Naive thymus-derived CD4-positive, alpha-beta T cell (primary cell): ENCODE results near the gene LAMA3. TPM values are rescaled to one million over a fixed set of nuclear protein-coding genes. Genes with fewer than 3 reads are reported as not detected.

Source experiments
- ATAC-seq: fragments of 150-1000 bp; cut with Tn5 transposase; 2 replicates; pipeline ENCODE4 v1.10.0; 2021; ENCODE audit warnings: mild to moderate bottlenecking, moderate library complexity
- CTCF ChIA-PET: fragments of 350-600 bp; sonication (Branson Sonifier 250); formaldehyde crosslinking; loops from one replicate; lab custom pipeline; 2021; ENCODE audit warnings: antibody characterized with exemption; lab: Charles Lee
- POLR2A ChIA-PET: fragments of 350-600 bp; sonication (Branson Sonifier 250); formaldehyde crosslinking; loops from one replicate; lab custom pipeline; 2021; ENCODE audit warnings: antibody characterized with exemption, inconsistent platforms; lab: Charles Lee
- DNase-seq, 9 donors: peaks; one replicate each; pipeline versions ENCODE4 v3.0.0 to v3.0.0-alpha.2; 2020 to 2022; ENCODE audit warnings: mixed read lengths in 1 of 9
- H3K27ac ChIP-seq: one replicate; pipeline ENCODE4 v1.7.0; 2013; ENCODE audit warnings: mild to moderate bottlenecking, low read depth, low read length, moderate library complexity
- H3K27me3 ChIP-seq, 2 donors: one replicate each; pipeline ENCODE4 v1.7.0; 2013; ENCODE audit warnings: low read length in 2 of 2, mild to moderate bottlenecking in 2 of 2, moderate library complexity in 2 of 2; ENCODE audit not compliant: control insufficient read depth in 2 of 2, insufficient read depth in 2 of 2
- H3K36me3 ChIP-seq, 3 experiments: 1 replicate in 2 of 3; 2 replicates in 1 of 3; pipeline ENCODE4 v1.7.0; 2013; ENCODE audit warnings: low read length in 3 of 3, mild to moderate bottlenecking in 3 of 3, moderate library complexity in 1 of 3; ENCODE audit not compliant: insufficient read depth in 3 of 3, control insufficient read depth in 2 of 3
- H3K4me1 ChIP-seq, 2 donors: one replicate each; pipeline ENCODE4 v1.7.0; 2013; ENCODE audit warnings: low read length in 2 of 2, mild to moderate bottlenecking in 2 of 2, moderate library complexity in 1 of 2; ENCODE audit not compliant: control insufficient read depth in 2 of 2, insufficient read depth in 2 of 2
- H3K4me3 ChIP-seq: 2 replicates; pipeline ENCODE4 v1.7.0; 2013; ENCODE audit warnings: mild to moderate bottlenecking, low read length
- H3K9me3 ChIP-seq, 3 experiments: 1 replicate in 2 of 3; 2 replicates in 1 of 3; pipeline ENCODE4 v1.7.0; 2013; ENCODE audit warnings: low read length in 3 of 3; ENCODE audit not compliant: control insufficient read depth in 2 of 3
- H3K27ac Mint-ChIP-seq, 9 donors: one replicate each; pipeline ENCODE4 v1.8.0; 2020 to 2022; ENCODE audit warnings: mixed read lengths in 9 of 9, mild to moderate bottlenecking in 8 of 9, moderate library complexity in 5 of 9, inconsistent platforms in 2 of 9
- H3K27me3 Mint-ChIP-seq, 5 donors: one replicate each; pipeline ENCODE4 v1.8.0; 2021 to 2022; ENCODE audit warnings: mixed read lengths in 5 of 5, mild to moderate bottlenecking in 1 of 5
- H3K36me3 Mint-ChIP-seq, 5 donors: one replicate each; pipeline ENCODE4 v1.8.0; 2020 to 2022; ENCODE audit warnings: mixed read lengths in 5 of 5, mild to moderate bottlenecking in 3 of 5, inconsistent platforms in 1 of 5
- H3K4me1 Mint-ChIP-seq, 7 donors: one replicate each; pipeline ENCODE4 v1.8.0; 2020 to 2022; ENCODE audit warnings: mixed read lengths in 7 of 7, mild to moderate bottlenecking in 3 of 7, inconsistent platforms in 1 of 7
- H3K4me3 Mint-ChIP-seq, 10 donors: one replicate each; pipeline ENCODE4 v1.8.0; 2020 to 2022; ENCODE audit warnings: mild to moderate bottlenecking in 10 of 10, mixed read lengths in 10 of 10, moderate library complexity in 6 of 10, inconsistent platforms in 2 of 10
- H3K9me3 Mint-ChIP-seq, 11 donors: one replicate each; pipeline ENCODE4 v1.8.0; 2020 to 2022; ENCODE audit warnings: mixed read lengths in 11 of 11, mild to moderate bottlenecking in 4 of 11, inconsistent platforms in 1 of 11, moderate library complexity in 1 of 11
- intact Hi-C, 2 donors: fragments of 100-400 bp; cut with micrococcal nuclease; formaldehyde crosslinking; loops; one replicate each; pipeline ENCODE4 v1.15.1; 2023
- polyA plus RNA-seq, 2 donors: library from polyadenylated mRNA; unstranded; fragments of 300-500 nt; fragmentation: Illumina TruSeq; gene quantifications; one replicate each; pipeline ENCODE4 v1.2.3, GENCODE V29; 2021
- total RNA-seq, 6 experiments: library from RNA in 5 of 6; stranded (reverse) in 5 of 6; gene quantifications; 1 replicate in 5 of 6; 2 replicates in 1 of 6; pipeline ENCODE4 v1.2.3 and lab custom pipeline; 2021 to 2026

Gene LAMA3
- total and polyA plus RNA-seq, 7 experiments from 2014 or later = 0.22 TPM; not detected in 6

DNA sequence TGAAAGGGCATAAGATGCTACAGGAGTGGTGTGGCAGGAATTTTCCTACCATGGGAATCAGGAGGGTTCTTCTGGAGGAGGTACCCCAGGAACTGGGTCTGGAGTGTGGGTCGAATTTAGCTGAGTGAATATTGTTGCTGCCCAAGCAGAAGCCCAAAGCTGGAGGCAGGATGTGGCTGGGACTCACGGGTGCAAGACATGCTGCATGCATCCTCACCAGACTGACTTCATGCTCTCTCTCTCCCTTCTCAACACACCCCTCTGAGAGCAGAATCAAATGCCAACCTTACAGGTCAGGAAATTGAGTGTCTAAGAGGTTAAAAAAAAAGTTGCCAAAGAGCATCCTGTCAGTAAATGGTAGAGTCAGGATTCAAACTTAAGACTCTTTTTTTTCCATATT lies 246.6 kb downstream of the LAMA3 start:
- no peaks in the 10 kb centered on the region for H3K36me3 ChIP-seq
- POLR2A ChIA-PET = no interaction called here
- peaks cover 39 to 42% of the 10 kb centered on the region in 2 donors for H3K4me1 ChIP-seq
- H3K4me1 Mint-ChIP-seq = peaks cover 27 to 71% (median 56%) of the 10 kb centered on the region in 7 donors
- no peak overlapping the region for H3K4me3 ChIP-seq
- H3K9me3 ChIP-seq = no peaks in the 10 kb centered on the region
- H3K27me3 ChIP-seq = no peaks in the 10 kb centered on the region
- H3K27ac ChIP-seq = no peak overlapping the region
- peak overlapping the region in 7 of 9 donors; percentile 21 to 89 (median 54) for H3K27ac Mint-ChIP-seq
- H3K27me3 Mint-ChIP-seq = peaks cover 0 to 11% (median 0%) of the 10 kb centered on the region in 5 donors
- peak in 6 of 9 donors; percentile 5 to 44 (median 26) for DNase-seq
- intact Hi-C loops = loop anchor here (1.0 to 5.0 kb wide), 3 partner anchors 34 to 49 kb away; no protein-coding TSS in a partner anchor
- H3K36me3 Mint-ChIP-seq = peaks cover 0 to 10% (median 0%) of the 10 kb centered on the region in 5 donors
- peak overlapping the region; percentile 22 to 68 (median 62) for H3K4me3 Mint-ChIP-seq
- no peak for ATAC-seq
- no peaks in the 10 kb centered on the region for H3K9me3 Mint-ChIP-seq
- CTCF ChIA-PET = interaction anchor here (1.2 kb wide), 1 partner anchor 18 kb away, joined by 3 read pairs; no protein-coding TSS in a partner anchor

DNA sequence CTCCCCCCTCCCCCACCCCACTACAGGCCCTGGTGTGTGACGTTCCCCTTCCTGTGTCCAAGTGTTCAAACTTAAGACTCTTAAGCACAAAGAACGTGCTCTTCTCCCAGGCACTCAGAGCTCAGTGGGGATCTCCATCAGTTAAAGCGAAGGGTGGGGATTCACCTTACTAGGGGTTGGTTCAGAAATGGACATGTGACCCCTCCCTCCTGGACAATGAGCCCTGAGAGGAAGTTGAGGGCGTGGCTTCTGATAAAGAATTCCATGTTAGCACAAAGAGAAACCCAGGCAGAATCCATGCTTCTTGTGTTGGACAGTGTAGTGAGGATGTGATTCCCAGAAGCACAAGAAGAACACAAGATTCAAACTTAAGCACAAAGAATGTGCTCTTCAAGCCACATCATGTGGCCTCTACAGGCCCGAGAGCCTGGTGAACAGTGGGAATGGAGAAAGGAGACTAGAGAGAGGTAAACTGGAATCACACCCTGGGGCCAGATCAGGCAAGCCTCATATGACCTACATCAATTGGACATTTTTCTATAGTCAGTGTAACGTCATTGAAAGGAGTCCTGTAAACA lies 247.2 kb downstream of the LAMA3 start:
- CTCF ChIA-PET = interaction anchor here (1.2 kb wide), 1 partner anchor 19 kb away, joined by 3 read pairs; no protein-coding TSS in a partner anchor
- POLR2A ChIA-PET = interaction anchor here (0.6 kb wide), 1 partner anchor 57 kb away, joined by 4 read pairs; no protein-coding TSS in a partner anchor

DNA sequence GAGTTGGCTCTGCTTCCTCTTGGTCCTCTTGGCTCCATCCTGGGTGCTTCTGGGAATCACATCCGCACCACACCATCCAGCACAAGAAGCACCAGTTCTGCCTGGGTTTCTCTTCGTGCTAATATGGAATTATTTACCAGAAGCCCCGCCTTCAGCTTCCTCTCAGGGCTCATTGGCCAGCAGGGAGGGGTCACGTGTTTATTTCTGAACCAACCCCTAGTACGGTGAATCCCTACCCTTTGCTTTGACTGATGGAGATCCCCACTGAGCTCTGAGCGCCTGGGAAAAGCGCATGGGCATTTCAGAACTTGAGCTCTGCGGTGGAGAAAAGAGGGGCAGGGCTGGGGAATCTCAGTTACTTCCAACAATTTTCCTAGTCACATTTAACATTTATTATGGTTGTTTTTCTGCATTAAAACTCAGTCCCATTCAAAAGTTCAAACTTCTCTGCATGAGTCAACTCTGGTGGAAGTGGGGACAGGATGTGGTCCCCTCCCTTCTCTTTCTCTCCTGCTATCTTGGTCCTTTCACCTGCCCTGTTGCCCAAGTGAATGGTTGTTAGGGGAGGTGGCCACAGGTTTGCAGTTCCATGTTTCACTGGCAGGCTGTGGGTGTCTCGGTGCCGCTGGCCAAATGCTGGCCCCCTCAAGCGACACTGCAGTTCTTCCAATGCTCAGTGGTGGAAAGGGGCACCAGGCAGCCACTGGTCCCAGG lies 248.9 kb downstream of the LAMA3 start:
- H3K27me3 Mint-ChIP-seq = peaks cover 0 to 23% (median 0%) of the 10 kb centered on the region in 5 donors
- ChIA-PET CTCF (interaction anchor here (0.9 to 2.0 kb wide), 2 partner anchors 20 to 55 kb away, joined by 3 to 7 read pairs; no protein-coding TSS in a partner anchor), POLR2A (interaction anchor here (0.5 to 0.9 kb wide), 3 partner anchors 16 to 42 kb away, joined by 3 read pairs; no protein-coding TSS in a partner anchor)
- DNase-seq (no peak), ATAC-seq (no peak)
- Histone ChIP-seq H3K9me3 (no peaks in the 10 kb centered on the region), H3K27ac (no peak overlapping the region), H3K4me3 (no peak overlapping the region), H3K36me3 (no peaks in the 10 kb centered on the region), H3K4me1 (peaks cover 42 to 46% of the 10 kb centered on the region in 2 donors), H3K27me3 (no peaks in the 10 kb centered on the region)
- H3K9me3 Mint-ChIP-seq = no peaks in the 10 kb centered on the region
- intact Hi-C loops = loop anchor here in 1 of 2 donors (5.0 kb wide), 1 partner anchor 51 kb away; no protein-coding TSS in a partner anchor
- peak overlapping the region; percentile 16 to 77 (median 40) for H3K27ac Mint-ChIP-seq
- peaks cover 31 to 79% (median 72%) of the 10 kb centered on the region in 7 donors for H3K4me1 Mint-ChIP-seq
- peaks cover 0 to 8% (median 0%) of the 10 kb centered on the region in 5 donors for H3K36me3 Mint-ChIP-seq
- peak overlapping the region in 9 of 10 donors; percentile 10 to 76 (median 52) for H3K4me3 Mint-ChIP-seq

More for the DNA sequence above, 247.2 kb downstream of the LAMA3 start:
- Mint-ChIP-seq H3K4me1 (peaks cover 27 to 65% (median 57%) of the 10 kb centered on the region in 7 donors), H3K27me3 (peaks cover 0 to 12% (median 0%) of the 10 kb centered on the region in 5 donors), H3K36me3 (peaks cover 0 to 8% (median 0%) of the 10 kb centered on the region in 5 donors), H3K9me3 (no peaks in the 10 kb centered on the region), H3K27ac (peak overlapping the region in 7 of 9 donors; percentile 7 to 73 (median 63)), H3K4me3 (peak overlapping the region in 7 of 10 donors; percentile 26 to 62 (median 43))
- intact Hi-C loops = loop anchor here (1.0 to 5.0 kb wide), 3 partner anchors 34 to 49 kb away; no protein-coding TSS in a partner anchor
- H3K4me3 ChIP-seq = no peak overlapping the region
- no peaks in the 10 kb centered on the region for H3K36me3 ChIP-seq
- H3K9me3 ChIP-seq = no peaks in the 10 kb centered on the region
- no peak overlapping the region for H3K27ac ChIP-seq
- H3K27me3 ChIP-seq = no peaks in the 10 kb centered on the region
- peaks cover 39 to 42% of the 10 kb centered on the region in 2 donors for H3K4me1 ChIP-seq
- ATAC-seq (no peak), DNase-seq (no peak)

- Mint-ChIP-seq H3K27ac (peak overlapping the region in 5 of 9 donors; percentile 16 to 77 (median 40)), H3K27me3 (peaks cover 0 to 26% (median 0%) of the 10 kb centered on the region in 5 donors), H3K4me1 (peaks cover 33 to 81% (median 76%) of the 10 kb centered on the region in 7 donors), H3K36me3 (peaks cover 0 to 8% (median 0%) of the 10 kb centered on the region in 5 donors), H3K9me3 (no peaks in the 10 kb centered on the region), H3K4me3 (peak overlapping the region in 5 of 10 donors; percentile 8 to 65 (median 52))
- ATAC-seq = no peak
- intact Hi-C loops = loop anchor here in 1 of 2 donors (5.0 kb wide), 1 partner anchor 52 kb away; no protein-coding TSS in a partner anchor
- Histone ChIP-seq H3K27me3 (no peaks in the 10 kb centered on the region), H3K9me3 (no peaks in the 10 kb centered on the region), H3K4me3 (no peak overlapping the region), H3K4me1 (peaks cover 42 to 51% of the 10 kb centered on the region in 2 donors), H3K36me3 (no peaks in the 10 kb centered on the region), H3K27ac (no peak overlapping the region)
- ChIA-PET POLR2A (interaction anchor here (0.5 to 0.9 kb wide), 2 partner anchors 17 to 20 kb away, joined by 3 read pairs; no protein-coding TSS in a partner anchor), CTCF (interaction anchor here (1.8 to 2.0 kb wide), 2 partner anchors 12 to 20 kb away, joined by 7 to 8 read pairs; no protein-coding TSS in a partner anchor)
- DNase-seq = no peak
Measured at GRCh38 chr18:23938901-23939341, 249.7 kb downstream of the LAMA3 start.

DNA sequence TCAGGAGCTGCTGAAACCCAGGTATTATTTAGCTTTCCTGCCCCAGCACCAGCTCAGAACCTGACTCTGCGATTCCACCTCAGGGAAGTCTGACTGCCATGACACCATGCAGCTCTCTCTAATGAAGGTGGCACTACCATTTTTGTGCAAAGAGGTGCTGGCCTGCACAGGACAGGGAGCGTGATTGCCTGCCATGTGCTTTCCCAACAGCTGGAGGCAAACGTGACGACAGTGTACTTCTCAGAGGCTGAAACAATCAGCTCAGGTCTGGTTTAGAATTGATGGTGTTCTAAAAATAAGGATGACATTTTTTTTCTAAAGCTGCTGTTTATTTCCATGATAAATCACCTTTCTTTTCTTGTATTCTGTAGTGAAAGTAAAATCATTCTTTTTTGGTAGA lies 250.1 kb downstream of the LAMA3 start:
- no peaks in the 10 kb centered on the region for H3K9me3 Mint-ChIP-seq
- intact Hi-C loops = loop anchor here in 1 of 2 donors (5.0 kb wide), 1 partner anchor 52 kb away; no protein-coding TSS in a partner anchor
- H3K36me3 ChIP-seq = no peaks in the 10 kb centered on the region
- ATAC-seq (no peak), DNase-seq (no peak)
- peaks cover 0 to 8% (median 0%) of the 10 kb centered on the region in 5 donors for H3K36me3 Mint-ChIP-seq
- ChIA-PET POLR2A (interaction anchor here (0.6 kb wide), 1 partner anchor 48 kb away, joined by 3 read pairs; no protein-coding TSS in a partner anchor), CTCF (interaction anchor here (1.8 to 2.0 kb wide), 2 partner anchors 12 to 21 kb away, joined by 7 to 8 read pairs; no protein-coding TSS in a partner anchor)
- H3K27ac Mint-ChIP-seq = peak overlapping the region in 2 of 9 donors; percentile 31 to 62
- H3K27me3 Mint-ChIP-seq = peaks cover 0 to 29% (median 0%) of the 10 kb centered on the region in 5 donors
- H3K27me3 ChIP-seq = no peaks in the 10 kb centered on the region
- peak overlapping the region in 3 of 10 donors; percentile 8 to 62 (median 51) for H3K4me3 Mint-ChIP-seq
- H3K4me3 ChIP-seq = no peak overlapping the region
- peaks cover 39 to 51% of the 10 kb centered on the region in 2 donors for H3K4me1 ChIP-seq
- peaks cover 29 to 80% (median 75%) of the 10 kb centered on the region in 7 donors for H3K4me1 Mint-ChIP-seq
- no peaks in the 10 kb centered on the region for H3K9me3 ChIP-seq
- H3K27ac ChIP-seq = no peak overlapping the region
